Measurements from ENCODE around the gene ATP10B.

- no peak for TF ChIP-seq SIN3A (IDR thresholded peaks at IDR 0.05; ENCODE audit: borderline replicate concordance, insufficient read depth, low read length)
- TF ChIP-seq, protein P1, sequence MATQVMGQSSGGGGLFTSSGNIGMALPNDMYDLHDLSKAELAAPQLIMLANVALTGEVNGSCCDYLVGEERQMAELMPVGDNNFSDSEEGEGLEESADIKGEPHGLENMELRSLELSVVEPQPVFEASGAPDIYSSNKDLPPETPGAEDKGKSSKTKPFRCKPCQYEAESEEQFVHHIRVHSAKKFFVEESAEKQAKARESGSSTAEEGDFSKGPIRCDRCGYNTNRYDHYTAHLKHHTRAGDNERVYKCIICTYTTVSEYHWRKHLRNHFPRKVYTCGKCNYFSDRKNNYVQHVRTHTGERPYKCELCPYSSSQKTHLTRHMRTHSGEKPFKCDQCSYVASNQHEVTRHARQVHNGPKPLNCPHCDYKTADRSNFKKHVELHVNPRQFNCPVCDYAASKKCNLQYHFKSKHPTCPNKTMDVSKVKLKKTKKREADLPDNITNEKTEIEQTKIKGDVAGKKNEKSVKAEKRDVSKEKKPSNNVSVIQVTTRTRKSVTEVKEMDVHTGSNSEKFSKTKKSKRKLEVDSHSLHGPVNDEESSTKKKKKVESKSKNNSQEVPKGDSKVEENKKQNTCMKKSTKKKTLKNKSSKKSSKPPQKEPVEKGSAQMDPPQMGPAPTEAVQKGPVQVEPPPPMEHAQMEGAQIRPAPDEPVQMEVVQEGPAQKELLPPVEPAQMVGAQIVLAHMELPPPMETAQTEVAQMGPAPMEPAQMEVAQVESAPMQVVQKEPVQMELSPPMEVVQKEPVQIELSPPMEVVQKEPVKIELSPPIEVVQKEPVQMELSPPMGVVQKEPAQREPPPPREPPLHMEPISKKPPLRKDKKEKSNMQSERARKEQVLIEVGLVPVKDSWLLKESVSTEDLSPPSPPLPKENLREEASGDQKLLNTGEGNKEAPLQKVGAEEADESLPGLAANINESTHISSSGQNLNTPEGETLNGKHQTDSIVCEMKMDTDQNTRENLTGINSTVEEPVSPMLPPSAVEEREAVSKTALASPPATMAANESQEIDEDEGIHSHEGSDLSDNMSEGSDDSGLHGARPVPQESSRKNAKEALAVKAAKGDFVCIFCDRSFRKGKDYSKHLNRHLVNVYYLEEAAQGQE (IDR thresholded peaks at IDR 0.05; ENCODE audit: insufficient read depth in 1 of 2, low read depth in 2 of 2, low read length in 2 of 2): no peak
- TF ChIP-seq TAF1 (IDR thresholded peaks at IDR 0.05; ENCODE audit: borderline replicate concordance, insufficient read depth, low read length): no peak
- no peak for TF ChIP-seq POLR2AphosphoS5 (IDR thresholded peaks at IDR 0.05; ENCODE audit: low read depth, low read length)
- TF ChIP-seq FOXP2 (optimal IDR thresholded peaks at IDR 0.05; ENCODE audit: borderline replicate concordance, extremely low read depth, extremely low read length, insufficient read depth): no peak
Observed at GRCh38 chr5:160602744-160603143, 249.3 kb downstream of the ATP10B start.

Data from PFSK-1 (cell line).